Measurements from ENCODE around the gene FASN.
A peak's percentile ranks its signal among the peaks of the same experiment; 100 is the strongest.
"Not testable (repeated sequence)": the region's sequence is repeated elsewhere in the genome, so short reads cannot be mapped to it uniquely, and the experiment has no call there.

Gene FASN

GRCh38 chr17:82098169-82098938 is at the start of gene FASN:
Gene FASN (minus strand): TSS chr17:82098236. CDS start chr17:82096445, 1,791 bp downstream.
- DNase-seq (ENCODE audit: low read depth in 2 of 2): peak; percentile 79 to 86

GRCh38 chr17:82146663-82147654 is 48.9 kb upstream of the FASN start:
- DNase-seq (ENCODE audit: low read depth in 2 of 2): no peak

- DNase-seq (ENCODE audit: low read depth in 2 of 2): no peak
Measured at GRCh38 chr17:82145550-82146155, 47.6 kb upstream of the FASN start.

- DNase-seq (ENCODE audit: low read depth in 2 of 2): no peak
Measured at GRCh38 chr17:82143333-82143732, 45.3 kb upstream of the FASN start.

GRCh38 chr17:82139961-82140360 is 41.9 kb upstream of the FASN start:
- DNase-seq (ENCODE audit: low read depth in 2 of 2): not testable (repeated sequence)

- no peak for DNase-seq (ENCODE audit: low read depth in 2 of 2)
Measured at GRCh38 chr17:82138511-82138992, 40.5 kb upstream of the FASN start.

GRCh38 chr17:82134101-82134500 is 36.1 kb upstream of the FASN start:
- DNase-seq (ENCODE audit: low read depth in 2 of 2): no peak

- DNase-seq (ENCODE audit: low read depth in 2 of 2): not testable (repeated sequence)
Measured at GRCh38 chr17:82133166-82133953, 35.3 kb upstream of the FASN start.

- no peak for DNase-seq (ENCODE audit: low read depth in 2 of 2)
Measured at GRCh38 chr17:82129095-82129494, 31.1 kb upstream of the FASN start.

GRCh38 chr17:82128287-82128686 is 30.3 kb upstream of the FASN start:
- no peak for DNase-seq (ENCODE audit: low read depth in 2 of 2)

- DNase-seq (ENCODE audit: low read depth in 2 of 2): no peak
Measured at GRCh38 chr17:82127704-82128103, 29.7 kb upstream of the FASN start.

- no peak for DNase-seq (ENCODE audit: low read depth in 2 of 2)
Measured at GRCh38 chr17:82127315-82127595, 29.2 kb upstream of the FASN start.

- peak; percentile 47 to 55 for DNase-seq (ENCODE audit: low read depth in 2 of 2)
Measured at GRCh38 chr17:82126556-82127314, 28.7 kb upstream of the FASN start.

- DNase-seq (ENCODE audit: low read depth in 2 of 2): no peak
Measured at GRCh38 chr17:82124101-82124500, 26.1 kb upstream of the FASN start.

GRCh38 chr17:82121660-82122629 is 23.9 kb upstream of the FASN start:
- DNase-seq (ENCODE audit: low read depth in 2 of 2): no peak

GRCh38 chr17:82121246-82121645 is 23.2 kb upstream of the FASN start:
- no peak for DNase-seq (ENCODE audit: low read depth in 2 of 2)

GRCh38 chr17:82120148-82120547 is 22.1 kb upstream of the FASN start:
- DNase-seq (ENCODE audit: low read depth in 2 of 2): no peak

- no peak for DNase-seq (ENCODE audit: low read depth in 2 of 2)
Measured at GRCh38 chr17:82118815-82119380, 20.9 kb upstream of the FASN start.

- no peak for DNase-seq (ENCODE audit: low read depth in 2 of 2)
Measured at GRCh38 chr17:82118168-82118814, 20.3 kb upstream of the FASN start.

Measured in stimulated activated CD8-positive, alpha-beta memory T cell treated with anti-CD3 and anti-CD28 coated beads, Interleukin-2, amount 100 ng/mL, for 1 hour (primary cell).